ENCODE results near the gene MYRIP. TPM values are rescaled to one million over a fixed set of nuclear protein-coding genes. Genes with fewer than 3 reads are reported as not detected.

The MYRIP gene
- total and polyA plus RNA-seq, 4 experiments from 2014 or later: not detected

DNA sequence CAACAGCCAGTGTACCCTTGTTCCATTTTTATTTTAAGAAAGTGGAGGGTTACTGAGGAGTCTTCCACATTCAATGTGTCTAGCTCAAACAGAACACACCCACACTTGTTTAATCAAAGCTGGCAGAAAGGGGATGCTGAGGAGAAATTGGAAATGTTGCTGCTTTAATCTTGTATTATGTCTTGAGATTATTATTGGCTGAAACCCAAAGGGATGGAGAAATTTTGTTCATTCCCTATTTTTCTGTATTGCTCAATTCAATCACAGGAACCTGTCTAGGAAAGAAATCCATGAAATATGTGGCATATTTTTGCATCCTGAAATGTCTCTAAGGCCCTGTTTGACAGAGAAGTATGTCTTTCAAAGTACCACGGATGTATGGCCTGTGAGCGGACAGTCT, 238.0 kb downstream of the MYRIP start:
- Mint-ChIP-seq H3K4me3 (no peak overlapping the region), H3K4me1 (no peaks in the 10 kb centered on the region), H3K36me3 (no peaks in the 10 kb centered on the region), H3K27me3 (no peaks in the 10 kb centered on the region), H3K27ac (no peak overlapping the region), H3K9me3 (peaks cover 0 to 5% (median 2%) of the 10 kb centered on the region in 8 donors)
- DNase-seq: no peak
- Histone ChIP-seq H3K9me3 (ENCODE audit: control insufficient read depth in 1 of 2, low read length in 2 of 2) (no peaks in the 10 kb centered on the region), H3K4me3 (ENCODE audit: low read length in 2 of 2) (no peak overlapping the region), H3K36me3 (ENCODE audit: insufficient read depth, low read length) (no peaks in the 10 kb centered on the region), H3K4me1 (ENCODE audit: insufficient read depth, low read length) (no peaks in the 10 kb centered on the region), H3K27ac (ENCODE audit: low read depth, low read length) (no peak overlapping the region), H3K27me3 (ENCODE audit: insufficient read depth, low read length) (no peaks in the 10 kb centered on the region)
- ChIA-PET CTCF (ENCODE audit: partially characterized antibody) (no interaction called here), POLR2A (ENCODE audit: partially characterized antibody) (no interaction called here)
- intact Hi-C loops (cut with micrococcal nuclease): no loop called here

DNA sequence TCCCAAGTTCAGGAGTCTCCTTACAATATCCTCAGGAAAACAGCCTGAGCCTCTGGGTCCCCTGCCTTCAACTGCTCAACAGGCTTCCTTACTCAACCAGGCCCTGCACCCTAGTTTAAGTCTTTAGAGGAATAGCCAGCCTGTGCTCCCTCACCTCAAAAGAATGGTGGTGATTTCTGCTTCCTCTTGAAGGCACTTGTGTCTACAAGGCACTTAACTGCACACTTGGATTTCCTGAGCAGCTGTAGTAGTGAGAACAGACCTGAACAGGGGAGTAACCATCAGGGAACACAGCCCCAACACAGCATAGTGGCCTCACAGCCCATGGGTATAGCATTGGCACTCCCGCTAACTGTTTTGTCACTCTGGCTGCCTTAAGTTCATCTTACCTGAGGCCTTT, 244.3 kb downstream of the MYRIP start:
- intact Hi-C loops (cut with micrococcal nuclease): no loop called here
- POLR2A ChIA-PET (ENCODE audit: partially characterized antibody): no interaction called here
- H3K4me3 Mint-ChIP-seq: no peak overlapping the region

DNA sequence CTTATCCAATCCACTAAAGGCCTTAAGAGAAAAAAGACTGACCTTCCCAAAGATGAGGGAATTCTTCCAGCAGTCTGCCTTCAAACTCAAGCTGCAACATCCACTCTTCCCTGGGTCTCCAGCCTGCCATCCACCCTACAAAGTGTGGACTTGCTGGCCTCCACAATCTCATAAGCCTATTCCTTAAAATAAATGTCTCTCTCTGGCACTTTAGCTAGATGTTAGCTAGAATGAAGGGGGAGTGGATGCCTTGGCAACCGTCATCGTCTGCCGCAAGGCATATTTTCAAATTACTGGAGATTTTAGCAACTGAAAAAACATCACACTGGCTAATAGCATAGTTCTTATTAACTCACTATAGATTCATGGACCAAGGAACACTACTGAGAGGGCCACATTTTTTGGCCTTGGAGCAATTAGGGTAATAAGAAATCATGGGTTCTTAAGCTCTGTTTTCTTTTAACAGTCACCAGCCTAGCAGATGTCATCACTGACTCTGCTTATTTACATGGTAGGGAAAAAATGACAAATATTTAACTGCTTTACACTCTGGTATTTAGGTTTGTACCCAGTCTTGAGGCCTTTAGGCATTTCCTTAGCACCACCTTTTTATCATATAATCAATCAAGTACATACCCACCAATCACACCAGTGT, 245.3 kb downstream of the MYRIP start:
- no peaks in the 10 kb centered on the region for H3K36me3 ChIP-seq (ENCODE audit: insufficient read depth, low read length)
- H3K27ac ChIP-seq (ENCODE audit: low read depth, low read length): no peak overlapping the region
- no peaks in the 10 kb centered on the region for H3K9me3 ChIP-seq (ENCODE audit: control insufficient read depth in 1 of 2, low read length in 2 of 2)
- ChIA-PET CTCF (ENCODE audit: partially characterized antibody) (no interaction called here), POLR2A (ENCODE audit: partially characterized antibody) (no interaction called here)
- H3K4me1 Mint-ChIP-seq: no peaks in the 10 kb centered on the region
- no peak overlapping the region for H3K27ac Mint-ChIP-seq
- H3K4me3 Mint-ChIP-seq: no peak overlapping the region
- intact Hi-C loops (cut with micrococcal nuclease): no loop called here
- no peaks in the 10 kb centered on the region for H3K27me3 ChIP-seq (ENCODE audit: insufficient read depth, low read length)
- H3K4me1 ChIP-seq (ENCODE audit: insufficient read depth, low read length): no peaks in the 10 kb centered on the region
- H3K36me3 Mint-ChIP-seq: no peaks in the 10 kb centered on the region
- peaks cover 0 to 5% (median 2%) of the 10 kb centered on the region in 8 donors for H3K9me3 Mint-ChIP-seq
- H3K4me3 ChIP-seq (ENCODE audit: low read length in 2 of 2): no peak overlapping the region
- peaks cover 0 to 2% of the 10 kb centered on the region in 2 donors for H3K27me3 Mint-ChIP-seq
- DNase-seq: no peak

More for the DNA sequence above, 244.3 kb downstream of the MYRIP start:
- H3K27ac Mint-ChIP-seq: no peak overlapping the region
- no peaks in the 10 kb centered on the region for H3K36me3 Mint-ChIP-seq
- Histone ChIP-seq H3K4me3 (ENCODE audit: low read length in 2 of 2) (no peak overlapping the region), H3K36me3 (ENCODE audit: insufficient read depth, low read length) (no peaks in the 10 kb centered on the region), H3K9me3 (ENCODE audit: control insufficient read depth in 1 of 2, low read length in 2 of 2) (no peaks in the 10 kb centered on the region), H3K4me1 (ENCODE audit: insufficient read depth, low read length) (no peaks in the 10 kb centered on the region), H3K27ac (ENCODE audit: low read depth, low read length) (no peak overlapping the region), H3K27me3 (ENCODE audit: insufficient read depth, low read length) (no peaks in the 10 kb centered on the region)
- CTCF ChIA-PET (ENCODE audit: partially characterized antibody): no interaction called here
- no peaks in the 10 kb centered on the region for H3K27me3 Mint-ChIP-seq
- no peak for DNase-seq
- H3K4me1 Mint-ChIP-seq: no peaks in the 10 kb centered on the region
- peaks cover 0 to 5% (median 2%) of the 10 kb centered on the region in 8 donors for H3K9me3 Mint-ChIP-seq

DNA sequence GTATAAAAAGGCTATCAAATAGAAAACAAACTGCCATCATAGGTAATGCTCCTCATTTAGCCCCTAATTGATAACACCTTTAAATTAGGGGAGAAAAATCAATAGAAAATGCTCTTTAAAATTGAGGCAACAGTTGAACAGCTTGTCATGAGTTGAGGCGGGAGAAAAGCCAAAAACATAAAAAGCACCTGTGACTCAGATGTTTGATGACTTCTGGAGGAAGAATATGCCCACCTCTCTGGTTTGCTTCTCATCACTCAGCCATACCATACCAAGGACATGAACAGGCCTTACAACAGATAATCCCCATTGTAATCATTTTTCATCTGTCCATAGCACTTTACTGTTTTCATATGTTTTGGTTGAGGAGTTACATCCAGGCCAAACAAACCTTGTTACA, 246.0 kb downstream of the MYRIP start:
- POLR2A ChIA-PET (ENCODE audit: partially characterized antibody): no interaction called here

DNA sequence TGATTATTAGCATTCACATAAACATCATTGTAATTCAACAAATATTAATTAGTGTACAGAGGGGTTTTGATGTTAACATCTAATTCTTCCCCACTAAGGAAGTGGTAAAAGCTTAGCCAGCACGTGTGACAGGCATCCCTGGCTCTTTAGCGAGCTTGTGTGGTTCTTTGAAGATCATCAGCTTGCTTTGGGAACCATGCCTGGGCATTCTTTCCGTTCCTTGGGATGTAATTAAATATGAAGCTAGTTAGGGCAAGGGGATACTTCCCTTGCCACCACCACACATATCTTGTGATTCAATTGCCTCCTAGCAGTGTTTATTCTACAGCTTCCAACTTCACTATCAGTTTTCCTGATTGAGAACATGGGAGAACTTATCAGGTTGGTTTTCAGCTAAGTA, 246.5 kb downstream of the MYRIP start:
- intact Hi-C loops (cut with micrococcal nuclease): no loop called here
- no peak for DNase-seq
- Histone ChIP-seq H3K9me3 (ENCODE audit: control insufficient read depth in 1 of 2, low read length in 2 of 2) (no peaks in the 10 kb centered on the region), H3K27me3 (ENCODE audit: insufficient read depth, low read length) (no peaks in the 10 kb centered on the region), H3K4me3 (ENCODE audit: low read length in 2 of 2) (no peak overlapping the region), H3K27ac (ENCODE audit: low read depth, low read length) (no peak overlapping the region), H3K36me3 (ENCODE audit: insufficient read depth, low read length) (no peaks in the 10 kb centered on the region), H3K4me1 (ENCODE audit: insufficient read depth, low read length) (no peaks in the 10 kb centered on the region)
- Mint-ChIP-seq H3K36me3 (no peaks in the 10 kb centered on the region), H3K27me3 (peaks cover 0 to 2% of the 10 kb centered on the region in 2 donors), H3K4me3 (no peak overlapping the region), H3K9me3 (peaks cover 0 to 3% (median 0%) of the 10 kb centered on the region in 8 donors), H3K27ac (no peak overlapping the region), H3K4me1 (no peaks in the 10 kb centered on the region)
- CTCF ChIA-PET (ENCODE audit: partially characterized antibody): interaction anchor here (0.5 kb wide), 1 partner anchor 233 kb away, joined by 3 read pairs; no protein-coding TSS in a partner anchor
- POLR2A ChIA-PET (ENCODE audit: partially characterized antibody): no interaction called here

More for the DNA sequence above, 246.0 kb downstream of the MYRIP start:
- Histone ChIP-seq H3K4me3 (ENCODE audit: low read length in 2 of 2) (no peak overlapping the region), H3K4me1 (ENCODE audit: insufficient read depth, low read length) (no peaks in the 10 kb centered on the region), H3K9me3 (ENCODE audit: control insufficient read depth in 1 of 2, low read length in 2 of 2) (no peaks in the 10 kb centered on the region), H3K36me3 (ENCODE audit: insufficient read depth, low read length) (no peaks in the 10 kb centered on the region), H3K27ac (ENCODE audit: low read depth, low read length) (no peak overlapping the region), H3K27me3 (ENCODE audit: insufficient read depth, low read length) (no peaks in the 10 kb centered on the region)
- no peak overlapping the region for H3K4me3 Mint-ChIP-seq
- no peak overlapping the region for H3K27ac Mint-ChIP-seq
- intact Hi-C loops (cut with micrococcal nuclease): no loop called here
- no peak for DNase-seq
- H3K4me1 Mint-ChIP-seq: no peaks in the 10 kb centered on the region
- CTCF ChIA-PET (ENCODE audit: partially characterized antibody): no interaction called here
- no peaks in the 10 kb centered on the region for H3K36me3 Mint-ChIP-seq
- H3K9me3 Mint-ChIP-seq: peaks cover 0 to 3% (median 2%) of the 10 kb centered on the region in 8 donors
- peaks cover 0 to 2% of the 10 kb centered on the region in 2 donors for H3K27me3 Mint-ChIP-seq

DNA sequence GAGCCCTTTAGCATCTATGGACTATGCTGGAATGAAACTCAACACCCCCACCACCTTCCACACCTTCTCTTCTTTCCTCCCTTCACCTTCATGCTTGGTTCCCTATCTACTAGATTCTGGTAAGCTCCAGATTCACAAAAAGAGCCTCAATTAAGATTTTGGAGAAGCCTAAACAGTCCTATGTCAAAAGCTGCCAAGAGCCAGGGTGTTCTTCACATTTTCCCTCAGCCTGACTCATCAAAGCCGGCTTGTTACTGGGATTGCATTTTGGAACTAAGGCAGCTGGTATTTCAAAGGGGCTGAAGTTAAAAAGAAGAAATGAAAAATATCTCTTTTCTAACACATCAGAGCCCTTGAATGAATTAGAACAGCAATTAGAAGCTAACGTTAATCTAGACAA, 247.7 kb downstream of the MYRIP start:
- intact Hi-C loops (cut with micrococcal nuclease): no loop called here
- no peaks in the 10 kb centered on the region for H3K4me1 Mint-ChIP-seq
- DNase-seq: no peak
- POLR2A ChIA-PET (ENCODE audit: partially characterized antibody): no interaction called here
- no peaks in the 10 kb centered on the region for H3K4me1 ChIP-seq (ENCODE audit: insufficient read depth, low read length)
- no peak overlapping the region for H3K27ac Mint-ChIP-seq
- no peaks in the 10 kb centered on the region for H3K9me3 ChIP-seq (ENCODE audit: control insufficient read depth in 1 of 2, low read length in 2 of 2)
- H3K27ac ChIP-seq (ENCODE audit: low read depth, low read length): no peak overlapping the region
- H3K36me3 Mint-ChIP-seq: no peaks in the 10 kb centered on the region
- peaks cover 0 to 3% (median 0%) of the 10 kb centered on the region in 8 donors for H3K9me3 Mint-ChIP-seq
- H3K27me3 ChIP-seq (ENCODE audit: insufficient read depth, low read length): no peaks in the 10 kb centered on the region
- CTCF ChIA-PET (ENCODE audit: partially characterized antibody): no interaction called here
- no peak overlapping the region for H3K4me3 Mint-ChIP-seq
- no peak overlapping the region for H3K4me3 ChIP-seq (ENCODE audit: low read length in 2 of 2)
- H3K27me3 Mint-ChIP-seq: peaks cover 0 to 6% of the 10 kb centered on the region in 2 donors
- H3K36me3 ChIP-seq (ENCODE audit: insufficient read depth, low read length): no peaks in the 10 kb centered on the region

DNA sequence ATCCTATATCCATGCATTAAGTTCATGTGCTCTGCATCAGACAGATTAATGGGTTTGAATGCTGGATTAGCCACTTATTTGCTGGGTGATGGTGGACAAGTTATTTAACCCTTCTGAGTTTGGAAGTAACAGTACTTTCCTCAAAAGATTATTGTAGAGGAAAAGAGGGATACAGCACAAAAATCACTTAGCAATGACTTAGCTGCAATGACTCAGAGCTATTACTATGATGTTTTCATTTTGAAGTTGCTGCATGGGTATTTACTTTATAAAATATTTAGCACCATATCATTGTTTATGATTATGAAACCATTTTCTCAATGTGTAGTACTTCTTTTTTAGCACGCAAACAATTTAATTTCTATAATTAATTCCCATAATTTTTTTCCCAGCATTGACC, 248.4 kb downstream of the MYRIP start:
- H3K36me3 ChIP-seq (ENCODE audit: insufficient read depth, low read length): no peaks in the 10 kb centered on the region
- Mint-ChIP-seq H3K9me3 (peaks cover 0 to 4% (median 0%) of the 10 kb centered on the region in 8 donors), H3K27ac (no peak overlapping the region), H3K4me3 (no peak overlapping the region), H3K36me3 (no peaks in the 10 kb centered on the region), H3K4me1 (no peaks in the 10 kb centered on the region), H3K27me3 (peaks cover 0 to 7% of the 10 kb centered on the region in 2 donors)
- ChIA-PET POLR2A (ENCODE audit: partially characterized antibody) (no interaction called here), CTCF (ENCODE audit: partially characterized antibody) (no interaction called here)
- H3K27me3 ChIP-seq (ENCODE audit: insufficient read depth, low read length): no peaks in the 10 kb centered on the region
- no peak for DNase-seq
- no peaks in the 10 kb centered on the region for H3K4me1 ChIP-seq (ENCODE audit: insufficient read depth, low read length)
- intact Hi-C loops (cut with micrococcal nuclease): no loop called here
- no peak overlapping the region for H3K27ac ChIP-seq (ENCODE audit: low read depth, low read length)
- no peaks in the 10 kb centered on the region for H3K9me3 ChIP-seq (ENCODE audit: control insufficient read depth in 1 of 2, low read length in 2 of 2)
- H3K4me3 ChIP-seq (ENCODE audit: low read length in 2 of 2): no peak overlapping the region

Data from CD4-positive, alpha-beta memory T cell (primary cell).